NK-92 (cell line): ENCODE data around the gene CCKAR.

Experiments
- DNase-seq: peaks from one replicate; lab custom pipeline; 2025; ENCODE audit not compliant: unreplicated experiment; lab: John Stamatoyannopoulos, UW

CCKAR gene

DNA sequence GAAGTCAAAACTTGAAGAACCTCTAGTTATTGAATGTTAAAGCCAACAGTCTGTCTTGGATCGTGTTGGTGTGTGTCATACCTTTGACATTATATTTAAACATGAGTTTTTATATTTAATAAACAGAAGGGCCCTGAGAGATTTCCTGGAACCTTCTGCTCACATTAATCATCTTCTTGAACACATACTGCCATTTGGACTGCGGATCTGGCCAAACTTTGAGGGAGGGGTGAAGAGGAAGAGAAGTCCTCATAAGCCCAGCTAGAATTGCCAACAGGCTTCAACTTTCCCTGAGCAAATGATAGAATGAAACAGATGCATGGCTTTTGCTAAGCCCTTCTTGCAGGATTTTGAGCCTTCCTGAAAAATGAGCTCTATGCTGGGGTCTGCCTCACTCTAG is 27.4 kb downstream of the CCKAR start:
- no peak for DNase-seq

GRCh38 chr4:26459756-26460530 is 30.3 kb downstream of the CCKAR start:
- no peak for DNase-seq

GRCh38 chr4:26459054-26459755 is 31.1 kb downstream of the CCKAR start:
- no peak for DNase-seq

GRCh38 chr4:26458157-26458561 is 32.1 kb downstream of the CCKAR start:
- DNase-seq = no peak

DNA sequence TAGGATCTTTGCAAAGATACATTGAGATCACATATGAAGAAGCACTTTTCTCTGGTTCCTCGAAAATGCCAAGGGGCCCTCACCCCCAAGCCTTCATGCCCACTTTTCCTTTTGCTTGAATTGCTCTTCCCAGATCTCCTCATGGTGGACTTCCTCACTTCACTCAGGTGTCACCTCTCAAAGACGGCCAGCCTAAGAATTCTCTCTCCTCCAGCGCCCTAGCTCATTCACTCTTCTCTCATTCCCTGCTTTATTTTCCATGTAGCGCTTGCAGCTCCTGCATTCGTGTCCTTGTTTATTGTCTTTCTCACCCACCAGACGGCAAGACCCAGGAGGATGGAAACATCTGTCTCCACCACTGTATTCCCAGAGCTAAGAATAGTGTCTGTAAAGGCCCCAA is 32.9 kb downstream of the CCKAR start:
- no peak for DNase-seq

- DNase-seq = no peak
These were observed 34.7 kb downstream of the CCKAR start for GRCh38 chr4:26455571-26455970.

DNA sequence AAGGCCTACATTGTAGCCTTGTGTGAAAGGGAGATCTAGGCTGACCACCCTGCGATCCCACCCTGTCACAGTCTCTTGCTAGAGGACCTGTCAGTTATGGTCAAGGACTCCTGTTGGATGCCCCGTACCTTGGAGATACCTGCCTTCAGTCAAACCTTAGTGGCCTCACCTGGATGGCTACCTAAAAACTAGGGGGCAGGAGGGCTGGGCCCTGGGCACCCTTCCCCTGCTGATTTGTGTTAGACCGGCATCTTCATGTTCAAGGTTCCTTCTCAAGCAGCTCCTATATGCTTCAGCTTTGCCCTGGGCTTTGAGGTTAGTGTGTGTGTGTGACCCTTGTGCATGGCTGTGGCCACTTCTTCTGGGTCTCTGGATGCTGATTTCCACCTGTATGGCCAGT is 35.3 kb downstream of the CCKAR start:
- no peak for DNase-seq

- DNase-seq = no peak
These were observed 37.4 kb downstream of the CCKAR start for GRCh38 chr4:26452565-26453531.

- no peak for DNase-seq
These were observed 38.7 kb downstream of the CCKAR start for GRCh38 chr4:26451597-26451996.

- DNase-seq = no peak
These were observed 39.9 kb downstream of the CCKAR start for GRCh38 chr4:26450418-26450817.

DNA sequence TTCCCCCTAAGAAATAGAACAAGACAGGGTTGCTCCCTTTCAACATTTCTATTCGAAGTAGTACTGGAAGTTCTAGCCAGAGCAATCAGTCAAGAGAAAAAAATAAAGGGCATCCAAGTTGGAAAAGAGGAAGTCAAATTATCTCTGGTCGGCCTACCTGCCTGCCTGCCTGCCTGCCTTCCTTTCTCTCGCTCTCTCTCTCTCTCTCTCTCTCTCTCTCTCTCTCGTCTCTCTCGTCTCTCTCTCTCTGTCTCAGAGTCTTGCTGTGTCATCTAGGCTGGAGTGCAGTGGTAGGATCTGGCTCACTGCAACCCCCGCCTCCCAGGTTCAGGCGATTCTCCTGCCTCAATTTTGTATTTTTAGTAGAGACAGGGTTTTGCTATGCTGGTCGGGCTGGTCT is 42.9 kb downstream of the CCKAR start:
- no peak for DNase-seq

- no peak for DNase-seq
These were observed 48.5 kb downstream of the CCKAR start for GRCh38 chr4:26441771-26442170.

GRCh38 chr4:26441102-26441501 is 49.2 kb downstream of the CCKAR start:
- no peak for DNase-seq

GRCh38 chr4:26434030-26434639 is 56.1 kb downstream of the CCKAR start:
- no peak for DNase-seq

- no peak for DNase-seq
These were observed 56.7 kb downstream of the CCKAR start for GRCh38 chr4:26433556-26433955.

DNA sequence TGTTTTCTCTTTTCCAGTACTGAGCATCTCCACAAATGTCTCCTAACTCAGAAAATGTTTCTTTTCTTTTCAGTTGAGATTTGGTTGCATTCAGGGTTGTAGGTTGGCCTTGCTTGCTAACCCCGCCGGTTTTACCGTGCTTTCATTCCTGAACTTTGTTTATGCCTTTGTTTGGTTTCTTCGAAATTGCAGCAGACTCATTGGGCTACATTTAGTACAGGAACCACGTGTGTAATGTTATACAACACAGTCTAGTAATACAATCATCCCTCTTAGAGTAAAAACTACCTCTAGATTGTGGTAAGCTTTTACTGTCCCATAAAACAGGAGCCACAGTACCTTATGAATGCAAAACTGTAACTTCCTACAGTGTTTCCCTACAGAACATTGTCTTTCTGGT is 57.9 kb downstream of the CCKAR start:
- DNase-seq = no peak

DNA sequence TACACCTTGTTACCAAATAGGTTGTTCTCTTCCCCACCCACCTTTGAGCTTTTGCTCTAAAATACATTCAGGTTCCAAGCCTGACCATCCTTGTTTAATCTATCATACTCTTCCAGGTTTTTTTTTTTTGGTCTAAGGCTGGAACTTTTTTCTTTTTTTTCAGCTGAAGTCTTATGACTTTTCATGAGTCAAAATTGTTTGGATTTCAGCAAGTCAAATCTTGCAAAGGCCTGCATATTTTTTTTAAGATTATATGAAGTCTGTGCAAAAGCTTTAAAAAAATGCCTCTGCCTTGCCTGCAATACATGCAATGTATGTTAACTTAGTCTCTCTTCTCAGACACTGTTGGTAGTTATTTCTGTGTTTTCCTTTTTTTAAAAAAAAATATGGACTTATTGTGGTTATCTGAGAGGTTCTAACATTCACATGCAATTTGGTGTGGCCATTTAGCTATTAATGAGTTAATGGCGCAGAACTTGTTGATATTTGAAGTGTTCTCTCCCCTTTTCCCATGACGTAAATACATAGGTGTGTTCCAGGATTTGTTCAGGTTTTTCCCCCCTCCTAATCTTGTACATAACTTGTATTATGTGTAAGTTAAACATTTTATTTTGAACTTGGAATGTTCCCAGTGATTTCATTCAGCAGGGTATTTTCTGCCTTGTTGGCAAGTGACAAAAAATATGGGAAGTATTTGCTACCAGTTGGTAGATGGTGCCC is 58.7 kb downstream of the CCKAR start:
- DNase-seq = no peak
